Measurements from ENCODE around the gene TBC1D22A.

The TBC1D22A gene

GRCh38 chr22:46723882-46724281 lies 38.6 kb upstream of the TBC1D22A start:
- H3K27me3 ChIP-seq (ENCODE audit: low read depth, low read length) = no peaks in the 10 kb centered on the region
- H3K4me3 ChIP-seq (ENCODE audit: low read length) = no peak overlapping the region
- no peak overlapping the region for H3K27ac ChIP-seq (ENCODE audit: low read length)
- no peak overlapping the region for H2AFZ ChIP-seq (ENCODE audit: low read depth, low read length)
- peaks cover 70% of the 10 kb centered on the region for H4K20me1 ChIP-seq (ENCODE audit: insufficient read depth, low read length)
- H3K9ac ChIP-seq (ENCODE audit: low read length) = no peak overlapping the region
- H3K9me3 ChIP-seq (ENCODE audit: insufficient read depth, low read length) = no peaks in the 10 kb centered on the region
- H3K4me1 ChIP-seq (ENCODE audit: low read length) = peaks cover 16% of the 10 kb centered on the region
- no peak overlapping the region for H3K4me2 ChIP-seq (ENCODE audit: low read length)
- peaks cover 53% of the 10 kb centered on the region for H3K36me3 ChIP-seq (replicated peaks; ENCODE audit: low read depth, low read length)
- no peak for TF ChIP-seq CTCF (IDR thresholded peaks at IDR 0.05; ENCODE audit: low read depth, low read length)
- TF ChIP-seq EZH2phosphoT487 (IDR thresholded peaks at IDR 0.05; ENCODE audit: low read depth) = no peak
- H3K79me2 ChIP-seq (ENCODE audit: low read length) = peaks cover 59% of the 10 kb centered on the region

- peaks cover 16% of the 10 kb centered on the region for H3K4me1 ChIP-seq (ENCODE audit: low read length)
- H3K36me3 ChIP-seq (replicated peaks; ENCODE audit: low read depth, low read length) = peaks cover 48% of the 10 kb centered on the region
- TF ChIP-seq EZH2phosphoT487 (IDR thresholded peaks at IDR 0.05; ENCODE audit: low read depth) (no peak), CTCF (IDR thresholded peaks at IDR 0.05; ENCODE audit: low read depth, low read length) (no peak)
- no peaks in the 10 kb centered on the region for H3K27me3 ChIP-seq (ENCODE audit: low read depth, low read length)
- H3K9ac ChIP-seq (ENCODE audit: low read length) = no peak overlapping the region
- H3K9me3 ChIP-seq (ENCODE audit: insufficient read depth, low read length) = no peaks in the 10 kb centered on the region
- H3K4me3 ChIP-seq (ENCODE audit: low read length) = no peak overlapping the region
- H2AFZ ChIP-seq (ENCODE audit: low read depth, low read length) = no peak overlapping the region
- no peak overlapping the region for H3K27ac ChIP-seq (ENCODE audit: low read length)
- H3K79me2 ChIP-seq (ENCODE audit: low read length) = peaks cover 70% of the 10 kb centered on the region
- no peak overlapping the region for H3K4me2 ChIP-seq (ENCODE audit: low read length)
- H4K20me1 ChIP-seq (ENCODE audit: insufficient read depth, low read length) = peaks cover 74% of the 10 kb centered on the region
Measured at GRCh38 chr22:46725096-46725495, 37.4 kb upstream of the TBC1D22A start.

DNA sequence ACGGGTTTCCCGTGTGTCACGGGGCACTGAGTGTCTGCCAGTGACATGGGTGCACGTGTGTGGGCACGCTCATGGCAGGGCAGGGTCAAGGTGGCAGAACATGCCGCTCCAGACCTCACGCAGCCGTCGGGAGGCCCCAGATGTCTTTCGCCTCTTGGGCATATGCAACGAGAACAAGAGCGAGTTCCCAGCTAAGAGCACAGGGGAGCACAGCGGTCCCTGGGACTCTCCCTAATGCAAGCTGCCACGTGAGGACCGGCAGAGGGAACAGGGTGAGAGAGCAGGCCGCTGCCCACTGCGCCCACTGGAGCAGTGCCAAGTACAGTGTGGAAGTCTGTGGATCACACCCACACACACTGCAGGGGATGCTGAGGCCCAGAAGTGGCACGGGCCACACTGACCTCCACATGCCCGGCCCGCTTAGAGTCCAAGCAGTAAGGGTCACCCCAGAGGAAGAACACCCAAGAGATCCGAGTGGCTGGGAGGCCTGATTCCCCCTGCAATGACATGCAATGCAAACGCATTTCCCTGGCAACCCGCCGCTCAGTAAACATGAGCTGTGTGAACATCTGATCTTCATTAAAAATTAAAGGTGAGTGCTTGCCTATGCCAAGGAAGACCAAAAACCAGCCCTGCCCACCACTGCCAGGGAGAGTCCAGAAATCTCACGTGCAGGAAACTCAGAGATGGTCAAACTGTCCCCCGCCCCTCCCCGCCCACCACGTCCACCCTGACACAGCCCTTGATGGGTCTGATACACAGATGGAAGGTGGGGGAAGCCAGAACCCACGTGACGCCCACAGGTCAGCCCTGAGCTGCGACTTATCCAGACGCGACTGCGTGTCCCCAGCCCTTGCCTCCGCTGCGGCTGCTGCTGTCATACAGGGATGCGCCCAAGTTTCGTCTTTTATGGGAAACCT lies 36.1 kb upstream of the TBC1D22A start:
- H3K27me3 ChIP-seq (ENCODE audit: low read depth, low read length) = no peaks in the 10 kb centered on the region
- peaks cover 21% of the 10 kb centered on the region for H3K4me1 ChIP-seq (ENCODE audit: low read length)
- no peak for TF ChIP-seq EZH2phosphoT487 (IDR thresholded peaks at IDR 0.05; ENCODE audit: low read depth)
- no peak for TF ChIP-seq CTCF (IDR thresholded peaks at IDR 0.05; ENCODE audit: low read depth, low read length)
- no peak overlapping the region for H3K4me3 ChIP-seq (ENCODE audit: low read length)
- H3K27ac ChIP-seq (ENCODE audit: low read length) = no peak overlapping the region
- H3K4me2 ChIP-seq (ENCODE audit: low read length) = peak overlapping the region; percentile 10; the same call in 1 of the 2 replicates
- no peaks in the 10 kb centered on the region for H3K9me3 ChIP-seq (ENCODE audit: insufficient read depth, low read length)
- peaks cover 51% of the 10 kb centered on the region for H3K36me3 ChIP-seq (replicated peaks; ENCODE audit: low read depth, low read length)
- no peak overlapping the region for H3K9ac ChIP-seq (ENCODE audit: low read length)
- H3K79me2 ChIP-seq (ENCODE audit: low read length) = peaks cover 82% of the 10 kb centered on the region
- H4K20me1 ChIP-seq (ENCODE audit: insufficient read depth, low read length) = peaks cover 85% of the 10 kb centered on the region
- no peak overlapping the region for H2AFZ ChIP-seq (ENCODE audit: low read depth, low read length)

GRCh38 chr22:46726986-46727317 lies 35.5 kb upstream of the TBC1D22A start:
- no peak overlapping the region for H3K4me3 ChIP-seq (ENCODE audit: low read length)
- H4K20me1 ChIP-seq (ENCODE audit: insufficient read depth, low read length) = peaks cover 85% of the 10 kb centered on the region
- H2AFZ ChIP-seq (ENCODE audit: low read depth, low read length) = no peak overlapping the region
- H3K27ac ChIP-seq (ENCODE audit: low read length) = no peak overlapping the region
- peaks cover 21% of the 10 kb centered on the region for H3K4me1 ChIP-seq (ENCODE audit: low read length)
- H3K36me3 ChIP-seq (replicated peaks; ENCODE audit: low read depth, low read length) = peaks cover 52% of the 10 kb centered on the region
- H3K4me2 ChIP-seq (ENCODE audit: low read length) = peak overlapping the region; percentile 10; the same call in 1 of the 2 replicates
- H3K9ac ChIP-seq (ENCODE audit: low read length) = no peak overlapping the region
- H3K79me2 ChIP-seq (ENCODE audit: low read length) = peaks cover 83% of the 10 kb centered on the region
- TF ChIP-seq CTCF (IDR thresholded peaks at IDR 0.05; ENCODE audit: low read depth, low read length) = no peak
- H3K27me3 ChIP-seq (ENCODE audit: low read depth, low read length) = no peaks in the 10 kb centered on the region
- no peaks in the 10 kb centered on the region for H3K9me3 ChIP-seq (ENCODE audit: insufficient read depth, low read length)

All from OCI-LY3 (cell line).